AG04449 (cell line): ENCODE measurements around the gene EXT2.

Experiments
- CTCF ChIA-PET: fragments of 350-600 bp; formaldehyde crosslinking; extraction: SDS; loops from one replicate; lab custom pipeline; 2021; ENCODE audit warnings: antibody characterized with exemption; lab: Yijun Ruan, JAX
- POLR2A ChIA-PET: fragments of 400-600, 350-600 bp; formaldehyde crosslinking; extraction: SDS; loops from one replicate; lab custom pipeline; 2020; ENCODE audit warnings: antibody characterized with exemption, inconsistent platforms; lab: Yijun Ruan, JAX
- DNase-seq: peaks from one replicate; pipeline ENCODE4 v3.0.0-alpha.2; 2010; ENCODE audit warnings: low read depth, low spot score
- H3K4me3 ChIP-seq: 2 replicates; pipeline ENCODE4 v1.5.1; 2011; ENCODE audit warnings: low read depth, mild to moderate bottlenecking, control low read depth, low read length
- CTCF ChIP-seq: IDR thresholded peaks from one replicate; pipeline ENCODE4 v1.5.1; 2011; ENCODE audit warnings: mild to moderate bottlenecking, moderate library complexity, low read length, control low read depth, inconsistent platforms; ENCODE audit not compliant: insufficient read depth; ENCODE audit errors: missing control alignments

EXT2 gene

GRCh38 chr11:44199298-44199697 is 103.8 kb downstream of the EXT2 start:
- CTCF ChIA-PET: no interaction called here

DNA sequence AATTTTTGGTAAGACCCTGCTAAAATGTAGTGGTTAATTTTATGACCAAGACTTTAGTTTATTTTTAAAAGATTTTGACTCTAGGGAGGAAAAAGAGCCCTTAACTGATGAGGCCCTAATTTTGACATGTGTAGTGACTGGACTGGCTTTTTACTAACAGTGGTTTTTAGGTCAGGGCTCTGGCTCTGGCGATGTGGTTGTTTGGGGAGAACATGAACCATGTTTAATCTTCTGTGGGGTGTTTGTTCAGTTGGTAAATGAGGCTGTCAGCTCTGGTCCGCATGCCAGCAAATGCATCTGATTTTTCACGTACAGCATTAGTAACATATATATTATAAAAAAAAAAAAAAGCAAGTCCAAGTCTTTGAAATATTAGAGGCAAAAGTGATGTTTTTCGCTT is 104.3 kb downstream of the EXT2 start:
- ChIA-PET CTCF (no interaction called here), POLR2A (no interaction called here)
- DNase-seq: no peak
- H3K4me3 ChIP-seq: no peak overlapping the region
- TF ChIP-seq CTCF: no peak

More at GRCh38 chr11:44199298-44199697, 103.8 kb downstream of the EXT2 start:
- no peak for TF ChIP-seq CTCF
- no peak for DNase-seq
- POLR2A ChIA-PET: no interaction called here
- H3K4me3 ChIP-seq: no peak overlapping the region

- no peak for TF ChIP-seq CTCF
- CTCF ChIA-PET: interaction anchor here (1.2 kb wide), 1 partner anchor 25 kb away, joined by 3 read pairs; no protein-coding TSS in a partner anchor
- POLR2A ChIA-PET: no interaction called here
Observed at GRCh38 chr11:44203270-44204043, 108.0 kb downstream of the EXT2 start.

DNA sequence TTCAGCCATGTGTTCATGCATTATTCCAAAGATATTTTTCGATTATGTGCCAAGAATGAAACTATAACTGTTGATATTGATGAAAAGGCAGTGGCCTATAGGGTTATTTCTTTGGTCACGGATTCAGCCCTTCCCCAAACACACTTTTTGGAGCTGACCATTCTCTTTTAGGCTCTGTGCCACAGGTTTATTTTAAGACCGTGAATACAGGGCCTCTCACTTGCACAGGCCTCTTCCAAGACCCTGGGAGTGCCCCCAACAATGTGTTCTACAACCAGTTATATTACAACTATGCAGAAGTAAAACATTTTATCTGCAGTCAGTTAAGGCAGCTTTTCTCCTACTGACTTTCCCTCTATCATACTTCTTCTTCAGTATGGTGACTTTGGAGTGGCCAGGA is 109.9 kb downstream of the EXT2 start:
- ChIA-PET CTCF (no interaction called here), POLR2A (no interaction called here)
- H3K4me3 ChIP-seq: no peak overlapping the region
- no peak for DNase-seq
- no peak for TF ChIP-seq CTCF

More at GRCh38 chr11:44203270-44204043, 108.0 kb downstream of the EXT2 start:
- no peak for DNase-seq
- H3K4me3 ChIP-seq: no peak overlapping the region

- no peak for TF ChIP-seq CTCF
- no peak overlapping the region for H3K4me3 ChIP-seq
- no peak for DNase-seq
- ChIA-PET CTCF (no interaction called here), POLR2A (no interaction called here)
Observed at GRCh38 chr11:44205836-44206235, 110.4 kb downstream of the EXT2 start.

DNA sequence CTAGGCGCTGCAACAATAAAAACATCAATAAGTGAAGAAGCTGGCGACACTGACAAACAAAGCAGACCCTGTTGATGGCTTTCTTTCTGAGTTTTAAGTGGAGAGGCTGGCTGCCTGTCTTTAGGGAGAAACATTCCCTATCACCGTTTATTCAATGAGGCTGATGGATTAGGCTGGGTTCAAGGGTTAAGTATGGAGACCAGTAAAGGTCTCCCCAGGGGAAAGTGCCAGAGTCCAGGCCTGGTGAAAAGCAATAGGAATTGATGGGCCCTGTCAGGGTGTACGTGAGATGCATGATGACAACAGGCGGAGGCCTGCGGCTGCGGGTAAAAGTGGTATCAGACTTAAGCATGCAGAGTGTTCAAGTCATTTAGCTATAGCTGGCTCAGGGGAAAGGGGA is 111.8 kb downstream of the EXT2 start:
- H3K4me3 ChIP-seq: no peak overlapping the region
- no peak for DNase-seq
- POLR2A ChIA-PET: interaction anchor here (0.7 kb wide), 1 partner anchor 62 kb away, joined by 3 read pairs; no protein-coding TSS in a partner anchor
- CTCF ChIA-PET: interaction anchor here (0.7 to 1.4 kb wide), 4 partner anchors 29 to 1749 kb away, joined by 3 read pairs; no protein-coding TSS in a partner anchor
- TF ChIP-seq CTCF: no peak
